SK-N-SH (cell line): ENCODE results near the gene CUBN. TPM values are rescaled to one million over a fixed set of nuclear protein-coding genes. Genes with fewer than 3 reads are reported as not detected.

ENCODE experiments used
- CTCF ChIA-PET: fragments of 300-600, 350-600 bp; formaldehyde crosslinking; extraction: SDS; loops from one replicate; lab custom pipeline; 2021; lab: Yijun Ruan, JAX
- POLR2A ChIA-PET: fragments of 350-600 bp; sonication (Branson Sonifier 250); formaldehyde crosslinking; extraction: SDS; loops from one replicate; lab custom pipeline; 2020; ENCODE audit warnings: antibody characterized with exemption, inconsistent platforms; lab: Yijun Ruan, JAX
- DNase-seq: peaks from one replicate; pipeline ENCODE4 v3.0.0; 2012
- H2AFZ ChIP-seq: fragments of 200-600 bp; sonication (generic); 2 replicates; pipeline ENCODE4 v1.8.1; 2016; ENCODE audit warnings: antibody characterized with exemption, mild to moderate bottlenecking, low read depth
- H3F3A ChIP-seq: fragments of 200-600 bp; sonication (generic); replicated peaks from 2 replicates; pipeline ENCODE3; 2016; ENCODE audit warnings: antibody characterized with exemption, mild to moderate bottlenecking; ENCODE audit not compliant: insufficient read depth
- H3K27ac ChIP-seq, 2 experiments: fragments of 200-500 bp in 1 of 2; fragments of 200-600 bp in 1 of 2; sonication (Bioruptor generic) in 1 of 2; sonication (generic), shearing (Covaris generic) in 1 of 2; 2 replicates each; pipeline versions ENCODE4 v1.5.1 to v1.6.1; 2014 to 2016; ENCODE audit warnings: low read depth in 2 of 2, inconsistent platforms in 1 of 2, low read length in 1 of 2, mild to moderate bottlenecking in 1 of 2, mixed read lengths in 1 of 2
- H3K27me3 ChIP-seq: fragments of 200-600 bp; sonication (generic), shearing (Covaris generic); 2 replicates; pipeline ENCODE4 v1.6.1; 2016; ENCODE audit warnings: mixed run types; ENCODE audit not compliant: insufficient read depth
- H3K36me3 ChIP-seq, 2 experiments: fragments of 200-500 bp in 1 of 2; fragments of 200-600 bp in 1 of 2; sonication (Bioruptor generic) in 1 of 2; sonication (generic) in 1 of 2; replicated peaks in 1 of 2; 2 replicates each; pipeline versions ENCODE3 to v1.5.1; 2014 to 2016; ENCODE audit warnings: low read length in 1 of 2, mild to moderate bottlenecking in 1 of 2; ENCODE audit not compliant: insufficient read depth in 2 of 2, control insufficient read depth in 1 of 2
- H3K4me1 ChIP-seq, 2 experiments: fragments of 200-500 bp in 1 of 2; fragments of 200-600 bp in 1 of 2; sonication (Bioruptor generic) in 1 of 2; sonication (generic), shearing (Covaris generic) in 1 of 2; 2 replicates each; pipeline versions ENCODE4 v1.5.1 to v1.6.1; 2014 to 2016; ENCODE audit warnings: low read depth in 1 of 2, low read length in 1 of 2, mixed run types in 1 of 2; ENCODE audit not compliant: insufficient read depth in 2 of 2, control insufficient read depth in 1 of 2
- H3K4me2 ChIP-seq: fragments of 200-600 bp; sonication (generic), shearing (Covaris generic); 2 replicates; pipeline ENCODE4 v1.6.1; 2017; ENCODE audit warnings: mixed run types
- H3K4me3 ChIP-seq, 2 experiments: fragments of 200-500 bp in 1 of 2; fragments of 200-600 bp in 1 of 2; sonication (Bioruptor generic) in 1 of 2; sonication (generic), shearing (Covaris generic) in 1 of 2; 2 replicates each; pipeline versions ENCODE4 v1.5.1 to v1.8.1; 2014 to 2016; ENCODE audit warnings: low read depth in 2 of 2, inconsistent platforms in 1 of 2, low read length in 1 of 2, mild to moderate bottlenecking in 1 of 2, mixed read lengths in 1 of 2, moderate library complexity in 1 of 2
- H3K79me2 ChIP-seq: fragments of 200-600 bp; sonication (generic); 2 replicates; pipeline ENCODE4 v1.8.1; 2017; ENCODE audit warnings: mild to moderate bottlenecking; ENCODE audit not compliant: insufficient read depth
- H3K9ac ChIP-seq: fragments of 200-600 bp; sonication (generic); 2 replicates; pipeline ENCODE4 v1.6.1; 2017; ENCODE audit warnings: mixed run types
- H3K9me2 ChIP-seq: fragments of 200-600 bp; sonication (generic); 2 replicates; pipeline ENCODE4 v1.6.1; 2017; ENCODE audit warnings: mixed run types
- H3K9me3 ChIP-seq: fragments of 200-600 bp; sonication (generic); 2 replicates; pipeline ENCODE4 v1.6.1; 2017; ENCODE audit warnings: mixed run types, mild to moderate bottlenecking, moderate library complexity
- H4K20me1 ChIP-seq: fragments of 200-600 bp; sonication (generic); 2 replicates; pipeline ENCODE4 v1.6.1; 2017; ENCODE audit warnings: mild to moderate bottlenecking, mixed run types; ENCODE audit not compliant: insufficient read depth
- CHD2 ChIP-seq: fragments of 150-350 bp; IDR thresholded peaks from 2 replicates; pipeline ENCODE4 v1.6.1; 2018; ENCODE audit warnings: low read length; ENCODE audit not compliant: partially characterized antibody
- CTCF ChIP-seq: fragments of 200-600 bp; sonication (generic); IDR thresholded peaks from 2 replicates; pipeline ENCODE4 v1.6.1; 2017; ENCODE audit warnings: antibody characterized with exemption, mild to moderate bottlenecking, moderate library complexity
- ELF1 ChIP-seq: IDR thresholded peaks from 2 replicates; pipeline ENCODE4 v1.4.0; 2012
- EP300 ChIP-seq, 2 experiments: IDR thresholded peaks; 2 replicates each; pipeline versions ENCODE4 v1.4.0 to v1.6.1; 2012; ENCODE audit warnings: borderline replicate concordance in 1 of 2, low read depth in 1 of 2, low read length in 1 of 2
- EZH2phosphoT487 ChIP-seq: fragments of 200-600 bp; sonication (generic); IDR thresholded peaks from 2 replicates; pipeline ENCODE4 v1.6.1; 2017; ENCODE audit warnings: low read depth, mixed run types, mild to moderate bottlenecking, antibody characterized with exemption, moderate library complexity, borderline replicate concordance
- FOXJ3 ChIP-seq: sonication (generic); formaldehyde crosslinking; IDR thresholded peaks from 2 replicates; pipeline ENCODE4 v1.5.1; 2020; ENCODE audit warnings: mild to moderate bottlenecking, missing genetic modification reagents
- FOXM1 ChIP-seq: IDR thresholded peaks from 2 replicates; pipeline ENCODE4 v1.4.0; 2012; ENCODE audit warnings: low read depth, mild to moderate bottlenecking
- GATA2 ChIP-seq: sonication (generic); formaldehyde crosslinking; IDR thresholded peaks from 2 replicates; pipeline ENCODE4 v1.5.0; 2020; ENCODE audit warnings: mild to moderate bottlenecking, missing genetic modification reagents
- MXI1 ChIP-seq: IDR thresholded peaks from 2 replicates; pipeline ENCODE4 v1.6.1; 2012; ENCODE audit warnings: mild to moderate bottlenecking, low read depth, low read length, improper control_type of control experiment
- NRF1 ChIP-seq: IDR thresholded peaks from 2 replicates; pipeline ENCODE4 v1.6.1; 2012; ENCODE audit warnings: low read depth, mild to moderate bottlenecking, low read length
- PBX3 ChIP-seq: IDR thresholded peaks from 2 replicates; pipeline ENCODE4; 2012
- SMC3 ChIP-seq: IDR thresholded peaks from 2 replicates; pipeline ENCODE4 v1.6.1; 2012; ENCODE audit warnings: low read depth, low read length, improper control_type of control experiment
- WGBS: methylation state at CpG from one replicate; pipeline ENCODE4 v1.1.6; 2017; ENCODE audit warnings: low lambda C conversion rate; 5-methylcytosine and 5-hydroxymethylcytosine counted together
- polyA plus RNA-seq, 3 experiments: library from polyadenylated mRNA; depleted of rRNA; stranded (reverse); fragments of >200 nt; gene quantifications; 2 replicates each; pipeline ENCODE4 v1.2.3, GENCODE V29; 2012
- TF ChIP-seq, protein P1 (sequence below): IDR thresholded peaks from 2 replicates; pipeline ENCODE4 v1.4.0; 2012; ENCODE audit warnings: low read depth, borderline replicate concordance
- TF ChIP-seq, protein P2 (sequence below): fragments of 150-350 bp; IDR thresholded peaks from 2 replicates; pipeline ENCODE4 v1.6.1; 2016; ENCODE audit warnings: mild to moderate bottlenecking, low read depth, low read length
- TF ChIP-seq, protein P3 (sequence below): IDR thresholded peaks from 2 replicates; pipeline ENCODE4 v1.4.0; 2012; ENCODE audit warnings: low read depth
- TF ChIP-seq, protein P4 (sequence below): IDR thresholded peaks from 2 replicates; pipeline ENCODE4 v1.6.1; 2012; ENCODE audit warnings: mild to moderate bottlenecking, low read depth, low read length, moderate library complexity

Gene CUBN
- polyA plus RNA-seq, 1 of the 3 experiments (the other 2 are of a cell fraction) = 2.4 TPM

GRCh38 chr10:16804123-16804522, 325.5 kb downstream of the CUBN start (continued):
- TF ChIP-seq, protein P1, sequence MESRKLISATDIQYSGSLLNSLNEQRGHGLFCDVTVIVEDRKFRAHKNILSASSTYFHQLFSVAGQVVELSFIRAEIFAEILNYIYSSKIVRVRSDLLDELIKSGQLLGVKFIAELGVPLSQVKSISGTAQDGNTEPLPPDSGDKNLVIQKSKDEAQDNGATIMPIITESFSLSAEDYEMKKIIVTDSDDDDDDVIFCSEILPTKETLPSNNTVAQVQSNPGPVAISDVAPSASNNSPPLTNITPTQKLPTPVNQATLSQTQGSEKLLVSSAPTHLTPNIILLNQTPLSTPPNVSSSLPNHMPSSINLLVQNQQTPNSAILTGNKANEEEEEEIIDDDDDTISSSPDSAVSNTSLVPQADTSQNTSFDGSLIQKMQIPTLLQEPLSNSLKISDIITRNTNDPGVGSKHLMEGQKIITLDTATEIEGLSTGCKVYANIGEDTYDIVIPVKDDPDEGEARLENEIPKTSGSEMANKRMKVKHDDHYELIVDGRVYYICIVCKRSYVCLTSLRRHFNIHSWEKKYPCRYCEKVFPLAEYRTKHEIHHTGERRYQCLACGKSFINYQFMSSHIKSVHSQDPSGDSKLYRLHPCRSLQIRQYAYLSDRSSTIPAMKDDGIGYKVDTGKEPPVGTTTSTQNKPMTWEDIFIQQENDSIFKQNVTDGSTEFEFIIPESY = no peak
- TF ChIP-seq EP300 (IDR thresholded peaks at IDR 0.05; ENCODE audit: borderline replicate concordance in 1 of 2, low read depth in 1 of 2, low read length in 1 of 2) = no peak

DNA sequence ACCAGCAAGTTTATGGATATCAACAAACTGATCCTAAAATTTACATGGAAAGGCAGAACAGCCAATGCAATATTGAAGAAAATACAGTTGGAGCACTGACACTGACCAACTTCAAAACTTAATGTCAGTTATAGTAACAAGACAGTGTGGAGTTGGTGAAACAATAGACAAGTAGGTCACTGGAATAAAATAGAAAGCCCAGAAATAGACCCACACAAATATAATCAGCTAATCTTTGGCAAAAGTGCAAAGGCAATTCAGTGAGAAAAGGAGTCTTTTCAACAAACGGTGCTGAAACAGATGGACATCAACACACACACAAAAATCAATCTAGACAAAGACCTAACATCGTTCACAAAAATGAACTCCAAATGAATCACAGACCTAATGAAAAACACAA, 326.1 kb downstream of the CUBN start:
- Histone ChIP-seq H3K9me3 (no peaks in the 10 kb centered on the region), H3K27me3 (no peaks in the 10 kb centered on the region), H4K20me1 (no peaks in the 10 kb centered on the region), H3K36me3 (peaks cover 0 to 19% of the 10 kb centered on the region in 2 experiments), H3K27ac (no peak overlapping the region), H3K79me2 (peaks cover 92% of the 10 kb centered on the region), H2AFZ (no peak overlapping the region), H3K9ac (no peak overlapping the region), H3K9me2 (no peaks in the 10 kb centered on the region), H3K4me3 (no peak overlapping the region), H3F3A (peaks cover 9% of the 10 kb centered on the region), H3K4me2 (no peak overlapping the region), H3K4me1 (no peaks in the 10 kb centered on the region)
- WGBS = 34% methylated on average over 2 of the region's 2 CpGs
- POLR2A ChIA-PET = no interaction called here
- no peak for DNase-seq
- TF ChIP-seq CHD2 (no peak), ELF1 (no peak), MXI1 (no peak), GATA2 (CRISPR knock-in tag) (no peak), CTCF (no peak), PBX3 (no peak)
- CTCF ChIA-PET = interaction anchor here (1.4 kb wide), 1 partner anchor 26 kb away, joined by 3 read pairs; no protein-coding TSS in a partner anchor

DNA sequence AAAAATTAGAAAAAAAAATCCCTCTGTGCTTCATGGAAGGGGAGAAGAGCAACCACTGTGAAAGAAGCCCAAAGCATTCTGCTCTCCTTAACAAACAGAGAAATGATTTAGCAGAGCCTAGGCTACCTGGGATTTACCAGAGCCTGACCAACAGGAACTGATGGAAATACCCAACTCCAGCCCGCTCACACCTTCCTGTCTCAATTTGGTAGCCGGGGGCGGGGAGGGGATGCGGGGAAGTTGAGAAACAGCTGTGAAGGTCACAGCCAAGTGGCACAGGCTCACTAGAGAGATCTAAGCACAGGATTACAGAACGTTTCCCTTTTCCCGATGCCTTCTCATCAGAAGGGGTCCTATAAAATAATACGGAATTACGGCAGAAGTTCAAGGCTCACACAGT, 330.0 kb downstream of the CUBN start:
- Histone ChIP-seq H3K4me3 (no peak overlapping the region), H2AFZ (no peak overlapping the region), H3K36me3 (peaks cover 0 to 20% of the 10 kb centered on the region in 2 experiments), H3K4me1 (no peaks in the 10 kb centered on the region), H3K79me2 (peaks cover 87% of the 10 kb centered on the region), H3K9ac (no peak overlapping the region), H3K27me3 (no peaks in the 10 kb centered on the region), H3K9me3 (no peaks in the 10 kb centered on the region), H3K27ac (no peak overlapping the region), H3K4me2 (no peak overlapping the region), H4K20me1 (no peaks in the 10 kb centered on the region), H3F3A (peaks cover 9% of the 10 kb centered on the region), H3K9me2 (no peaks in the 10 kb centered on the region)
- CTCF ChIA-PET = no interaction called here
- DNase-seq = no peak
- WGBS = 99% methylated on average over 8 of the region's 8 CpGs
- POLR2A ChIA-PET = no interaction called here
- no peak for TF ChIP-seq SMC3
- TF ChIP-seq, protein P2, sequence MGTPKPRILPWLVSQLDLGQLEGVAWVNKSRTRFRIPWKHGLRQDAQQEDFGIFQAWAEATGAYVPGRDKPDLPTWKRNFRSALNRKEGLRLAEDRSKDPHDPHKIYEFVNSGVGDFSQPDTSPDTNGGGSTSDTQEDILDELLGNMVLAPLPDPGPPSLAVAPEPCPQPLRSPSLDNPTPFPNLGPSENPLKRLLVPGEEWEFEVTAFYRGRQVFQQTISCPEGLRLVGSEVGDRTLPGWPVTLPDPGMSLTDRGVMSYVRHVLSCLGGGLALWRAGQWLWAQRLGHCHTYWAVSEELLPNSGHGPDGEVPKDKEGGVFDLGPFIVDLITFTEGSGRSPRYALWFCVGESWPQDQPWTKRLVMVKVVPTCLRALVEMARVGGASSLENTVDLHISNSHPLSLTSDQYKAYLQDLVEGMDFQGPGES = no peak
- TF ChIP-seq, protein P3, sequence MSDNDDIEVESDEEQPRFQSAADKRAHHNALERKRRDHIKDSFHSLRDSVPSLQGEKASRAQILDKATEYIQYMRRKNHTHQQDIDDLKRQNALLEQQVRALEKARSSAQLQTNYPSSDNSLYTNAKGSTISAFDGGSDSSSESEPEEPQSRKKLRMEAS = no peak
- TF ChIP-seq GATA2 (CRISPR knock-in tag) = no peak
- TF ChIP-seq, protein P4, sequence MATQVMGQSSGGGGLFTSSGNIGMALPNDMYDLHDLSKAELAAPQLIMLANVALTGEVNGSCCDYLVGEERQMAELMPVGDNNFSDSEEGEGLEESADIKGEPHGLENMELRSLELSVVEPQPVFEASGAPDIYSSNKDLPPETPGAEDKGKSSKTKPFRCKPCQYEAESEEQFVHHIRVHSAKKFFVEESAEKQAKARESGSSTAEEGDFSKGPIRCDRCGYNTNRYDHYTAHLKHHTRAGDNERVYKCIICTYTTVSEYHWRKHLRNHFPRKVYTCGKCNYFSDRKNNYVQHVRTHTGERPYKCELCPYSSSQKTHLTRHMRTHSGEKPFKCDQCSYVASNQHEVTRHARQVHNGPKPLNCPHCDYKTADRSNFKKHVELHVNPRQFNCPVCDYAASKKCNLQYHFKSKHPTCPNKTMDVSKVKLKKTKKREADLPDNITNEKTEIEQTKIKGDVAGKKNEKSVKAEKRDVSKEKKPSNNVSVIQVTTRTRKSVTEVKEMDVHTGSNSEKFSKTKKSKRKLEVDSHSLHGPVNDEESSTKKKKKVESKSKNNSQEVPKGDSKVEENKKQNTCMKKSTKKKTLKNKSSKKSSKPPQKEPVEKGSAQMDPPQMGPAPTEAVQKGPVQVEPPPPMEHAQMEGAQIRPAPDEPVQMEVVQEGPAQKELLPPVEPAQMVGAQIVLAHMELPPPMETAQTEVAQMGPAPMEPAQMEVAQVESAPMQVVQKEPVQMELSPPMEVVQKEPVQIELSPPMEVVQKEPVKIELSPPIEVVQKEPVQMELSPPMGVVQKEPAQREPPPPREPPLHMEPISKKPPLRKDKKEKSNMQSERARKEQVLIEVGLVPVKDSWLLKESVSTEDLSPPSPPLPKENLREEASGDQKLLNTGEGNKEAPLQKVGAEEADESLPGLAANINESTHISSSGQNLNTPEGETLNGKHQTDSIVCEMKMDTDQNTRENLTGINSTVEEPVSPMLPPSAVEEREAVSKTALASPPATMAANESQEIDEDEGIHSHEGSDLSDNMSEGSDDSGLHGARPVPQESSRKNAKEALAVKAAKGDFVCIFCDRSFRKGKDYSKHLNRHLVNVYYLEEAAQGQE = no peak
- no peak for TF ChIP-seq FOXJ3 (CRISPR knock-in tag)
- TF ChIP-seq NRF1 = no peak
- TF ChIP-seq FOXM1 = no peak
- no peak for TF ChIP-seq EZH2phosphoT487
